IMR-90 (cell line): ENCODE measurements around the gene TEX36. TPM values are rescaled to one million over a fixed set of nuclear protein-coding genes. Genes with fewer than 3 reads are reported as not detected.
A peak's percentile ranks its signal among the peaks of the same experiment; 100 is the strongest.

Source experiments
- ATAC-seq: fragments of 200-7000 bp; cut with Tn5 transposase; 2 replicates; pipeline ENCODE4 v1.9.1; 2020; ENCODE audit warnings: low read depth, mild to moderate bottlenecking, moderate library complexity
- BruUV-seq: library from RNA; stranded (reverse); fragments of 400-500 nt; replicated peaks from 2 replicates; lab custom pipeline; 2021; lab: Mats Ljungman, UMichigan
- CTCF ChIA-PET: fragments of 300-600 bp; formaldehyde crosslinking; extraction: SDS; loops from one replicate; lab custom pipeline; 2021; ENCODE audit warnings: antibody characterized with exemption; lab: Yijun Ruan, JAX
- POLR2A ChIA-PET: fragments of 300-600 bp; sonication (Branson Sonifier 250); formaldehyde crosslinking; loops from one replicate; lab custom pipeline; 2022; ENCODE audit warnings: antibody characterized with exemption; ENCODE audit not compliant: unreplicated experiment; lab: Charles Lee
- DNase-seq: peaks from one replicate; pipeline ENCODE4 v3.0.0; 2013
- H2AFZ ChIP-seq: replicated peaks from 2 replicates; pipeline ENCODE3; 2013; ENCODE audit warnings: low read length, mild to moderate bottlenecking; ENCODE audit not compliant: poor library complexity
- H2AK5ac ChIP-seq: 2 replicates; pipeline ENCODE4 v1.6.1; 2013; ENCODE audit warnings: low read depth, low read length, inconsistent platforms
- H2AK9ac ChIP-seq: replicated peaks from 2 replicates; pipeline ENCODE3; 2013; ENCODE audit warnings: mild to moderate bottlenecking, low read depth, low read length, moderate library complexity; ENCODE audit not compliant: poor library complexity
- H2BK120ac ChIP-seq: 2 replicates; pipeline ENCODE4 v1.6.1; 2013; ENCODE audit warnings: low read depth, low read length, inconsistent platforms
- H2BK15ac ChIP-seq: 3 replicates; pipeline ENCODE4 v1.6.1; 2013; ENCODE audit warnings: low read depth, low read length, inconsistent platforms
- H2BK20ac ChIP-seq: 2 replicates; pipeline ENCODE4 v1.6.1; 2013; ENCODE audit warnings: low read depth, mild to moderate bottlenecking, inconsistent platforms, low read length, moderate library complexity
- H2BK5ac ChIP-seq: 2 replicates; pipeline ENCODE4 v1.6.1; 2013; ENCODE audit warnings: mild to moderate bottlenecking, low read depth, low read length, inconsistent platforms; ENCODE audit not compliant: poor library complexity, severe bottlenecking
- H3K14ac ChIP-seq: replicated peaks from 2 replicates; pipeline ENCODE4 v1.6.1; 2013; ENCODE audit warnings: low read depth, low read length, inconsistent platforms
- H3K18ac ChIP-seq: 2 replicates; pipeline ENCODE4 v1.6.1; 2013; ENCODE audit warnings: low read depth, low read length, control low read depth
- H3K23ac ChIP-seq: 2 replicates; pipeline ENCODE4 v1.6.1; 2013; ENCODE audit warnings: low read depth, low read length, inconsistent platforms
- H3K27ac ChIP-seq: 2 replicates; pipeline ENCODE4 v1.5.1; 2013; ENCODE audit warnings: mild to moderate bottlenecking, control low read depth, low read length; ENCODE audit not compliant: insufficient read depth
- H3K27me3 ChIP-seq: 2 replicates; pipeline ENCODE4 v1.6.1; 2013; ENCODE audit warnings: low read length; ENCODE audit not compliant: control insufficient read depth, insufficient read depth
- H3K36me3 ChIP-seq: 2 replicates; pipeline ENCODE4 v1.6.1; 2013; ENCODE audit warnings: low read length, mixed read lengths; ENCODE audit not compliant: control insufficient read depth, insufficient read depth
- H3K4ac ChIP-seq: 2 replicates; pipeline ENCODE4 v1.6.1; 2013; ENCODE audit warnings: low read depth, low read length, inconsistent platforms
- H3K4me1 ChIP-seq: 2 replicates; pipeline ENCODE4 v1.6.1; 2013; ENCODE audit warnings: low read length, mixed read lengths; ENCODE audit not compliant: control insufficient read depth, insufficient read depth
- H3K4me2 ChIP-seq: 2 replicates; pipeline ENCODE4 v1.6.1; 2013; ENCODE audit warnings: low read depth, mild to moderate bottlenecking, control low read depth, low read length, moderate library complexity
- H3K4me3 ChIP-seq: 2 replicates; pipeline ENCODE4 v1.5.1; 2013; ENCODE audit warnings: low read depth, mild to moderate bottlenecking, control low read depth, low read length, moderate library complexity; ENCODE audit not compliant: insufficient read depth
- H3K56ac ChIP-seq: 2 replicates; pipeline ENCODE4 v1.6.1; 2013; ENCODE audit warnings: low read length, inconsistent platforms; ENCODE audit not compliant: insufficient read depth; ENCODE audit errors: extremely low read depth
- H3K79me1 ChIP-seq, 2 experiments: 2 replicates each; pipeline ENCODE4 v1.6.1; 2013; ENCODE audit warnings: low read length in 2 of 2, inconsistent platforms in 1 of 2, low read depth in 1 of 2
- H3K9ac ChIP-seq: 2 replicates; pipeline ENCODE4 v1.6.1; 2013; ENCODE audit warnings: low read depth, low read length, control low read depth
- H3K9me1 ChIP-seq: 2 replicates; pipeline ENCODE4 v1.6.1; 2013; ENCODE audit warnings: low read length, inconsistent platforms; ENCODE audit not compliant: insufficient read depth
- H3K9me3 ChIP-seq: 2 replicates; pipeline ENCODE4 v1.6.1; 2013; ENCODE audit warnings: low read length; ENCODE audit not compliant: control insufficient read depth, insufficient read depth
- H4K20me1 ChIP-seq: 2 replicates; pipeline ENCODE4 v1.6.1; 2013; ENCODE audit warnings: low read length, inconsistent platforms; ENCODE audit not compliant: insufficient read depth
- H4K5ac ChIP-seq: 2 replicates; pipeline ENCODE4 v1.6.1; 2013; ENCODE audit warnings: mild to moderate bottlenecking, low read depth, low read length, control low read depth
- H4K8ac ChIP-seq, 2 experiments: 2 replicates each; pipeline ENCODE4 v1.6.1; 2013; ENCODE audit warnings: low read depth in 2 of 2, low read length in 2 of 2, control low read depth in 1 of 2, inconsistent platforms in 1 of 2
- H4K91ac ChIP-seq: 2 replicates; pipeline ENCODE4 v1.6.1; 2013; ENCODE audit warnings: low read depth, low read length, inconsistent platforms; ENCODE audit not compliant: insufficient read depth
- BHLHE40 ChIP-seq: fragments of 150-350 bp; IDR thresholded peaks from 2 replicates; pipeline ENCODE4 v1.6.1; 2016; ENCODE audit warnings: mild to moderate bottlenecking, low read depth, low read length
- CEBPB ChIP-seq: IDR thresholded peaks from 2 replicates; pipeline ENCODE4 v1.6.1; 2012; ENCODE audit warnings: low read depth, low read length, improper control_type of control experiment
- CHD1 ChIP-seq: IDR thresholded peaks from 2 replicates; pipeline ENCODE4 v1.6.1; 2012; ENCODE audit warnings: low read depth, low read length, improper control_type of control experiment
- CTCF ChIP-seq: conservative IDR thresholded peaks from 2 replicates; pipeline ENCODE4 v1.5.1; 2012; ENCODE audit warnings: mild to moderate bottlenecking, low read depth, low read length, improper control_type of control experiment
- ELK1 ChIP-seq: fragments of 150-350 bp; IDR thresholded peaks from 2 replicates; pipeline ENCODE4 v1.6.1; 2016; ENCODE audit warnings: low read depth, mild to moderate bottlenecking, low read length, moderate library complexity, borderline replicate concordance
- FOS ChIP-seq: fragments of 150-350 bp; IDR thresholded peaks from 2 replicates; pipeline ENCODE4 v1.6.1; 2016; ENCODE audit warnings: low read depth, low read length
- MAFK ChIP-seq: IDR thresholded peaks from 2 replicates; pipeline ENCODE4 v1.6.1; 2012; ENCODE audit warnings: low read depth, low read length, improper control_type of control experiment
- MAZ ChIP-seq: IDR thresholded peaks from 2 replicates; pipeline ENCODE4 v1.6.1; 2012; ENCODE audit warnings: low read depth, mild to moderate bottlenecking, low read length, improper control_type of control experiment, moderate library complexity, borderline replicate concordance
- MXI1 ChIP-seq: IDR thresholded peaks from 2 replicates; pipeline ENCODE4 v1.6.1; 2012; ENCODE audit warnings: low read depth, mild to moderate bottlenecking, low read length, moderate library complexity, borderline replicate concordance
- POLR2A ChIP-seq: IDR thresholded peaks from 2 replicates; pipeline ENCODE4 v1.6.1; 2012; ENCODE audit warnings: mild to moderate bottlenecking, low read depth, low read length
- RAD21 ChIP-seq: IDR thresholded peaks from 2 replicates; pipeline ENCODE4 v1.6.1; 2012; ENCODE audit warnings: low read length, improper control_type of control experiment
- RCOR1 ChIP-seq: IDR thresholded peaks from 2 replicates; pipeline ENCODE4 v1.6.1; 2012; ENCODE audit warnings: mild to moderate bottlenecking, low read length, improper control_type of control experiment; ENCODE audit not compliant: insufficient replicate concordance
- RFX5 ChIP-seq: IDR thresholded peaks from 2 replicates; pipeline ENCODE4 v1.8.0; 2012; ENCODE audit warnings: low read depth, mild to moderate bottlenecking, low read length, moderate library complexity
- USF2 ChIP-seq: fragments of 150-350 bp; IDR thresholded peaks from 2 replicates; pipeline ENCODE4 v1.6.1; 2017; ENCODE audit warnings: mild to moderate bottlenecking, antibody characterized with exemption, low read length, low read depth
- WGBS, 2 experiments: methylation state at CpG; one replicate each; pipeline versions ENCODE4 v1.1.5 to v1.1.7; 2013; ENCODE audit warnings: missing lambda C conversion rate in 2 of 2; ENCODE audit not compliant: insufficient read length in 1 of 2; ENCODE audit errors: extremely low coverage in 2 of 2; 5-methylcytosine and 5-hydroxymethylcytosine counted together
- dilution Hi-C: fragments of 300-500 bp; cut with HindIII; formaldehyde crosslinking; loops from one replicate; pipeline ENCODE4 v1.14.3; 2018; ENCODE audit warnings: low sequenced_read_pairs; ENCODE audit not compliant: unreplicated experiment
- in situ Hi-C: fragments of 300-500 bp; cut with MboI; formaldehyde crosslinking; loops from 3 replicates; pipeline ENCODE4 v1.14.3; 2019; ENCODE audit warnings: low sequenced_read_pairs, inconsistent platforms, mixed read lengths
- intact Hi-C: fragments of 100-400 bp; cut with micrococcal nuclease; formaldehyde crosslinking; loops from 2 replicates; pipeline ENCODE4 v1.10.0; 2022
- polyA plus RNA-seq, 3 experiments: library from polyadenylated mRNA; depleted of rRNA; stranded (reverse); fragments of >200 nt; gene quantifications; 2 replicates each; pipeline ENCODE4 v1.2.3, GENCODE V29; 2012; ENCODE audit warnings: low replicate concordance in 1 of 3
- total RNA-seq: library from RNA; depleted of rRNA; stranded (reverse); fragments of >200 nt; gene quantifications from 2 replicates; pipeline ENCODE4 v1.2.3, GENCODE V29; 2012

TEX36 gene
- total and polyA plus RNA-seq, 2 of the 4 experiments (the other 2 are of a cell fraction) = not detected

GRCh38 chr10:125707541-125708468 lies 24.8 kb upstream of the TEX36 start:
- no peak overlapping the region for H3K14ac ChIP-seq
- H2AFZ ChIP-seq = no peak overlapping the region
- H2BK120ac ChIP-seq = no peak overlapping the region
- H3K23ac ChIP-seq = no peak overlapping the region
- no peak overlapping the region for H4K8ac ChIP-seq
- no peak overlapping the region for H3K9ac ChIP-seq
- H2BK20ac ChIP-seq = no peak overlapping the region
- no TSS peak for BruUV-seq
- no peaks in the 10 kb centered on the region; the same call in 1 of the 2 replicates for H3K9me1 ChIP-seq
- 0 out of 2 replicates have a peak overlapping the region, but pooled peaks have one; percentile 16 for H3K4me2 ChIP-seq
- no peak overlapping the region for H3K4me3 ChIP-seq
- H3K27ac ChIP-seq = no peak overlapping the region
- no peak overlapping the region for H4K91ac ChIP-seq
- H3K9me3 ChIP-seq = no peaks in the 10 kb centered on the region
- H3K79me1 ChIP-seq = no peaks in the 10 kb centered on the region
- no peak overlapping the region for H2BK5ac ChIP-seq
- no peaks in the 10 kb centered on the region for H3K36me3 ChIP-seq
- peak; percentile 35 for DNase-seq
- in situ Hi-C loops (loop anchor here (10.0 kb wide), 1 partner anchor 543 kb away; the partner anchor contains the start of gene CTBP2), dilution Hi-C loops (no loop called here), intact Hi-C loops (loop anchor here (10.0 kb wide), 1 partner anchor 183 kb away; no protein-coding TSS in a partner anchor)
- no peak overlapping the region for H2AK5ac ChIP-seq
- H3K27me3 ChIP-seq = peaks cover 2% of the 10 kb centered on the region
- no peaks in the 10 kb centered on the region for H4K20me1 ChIP-seq
- no peak overlapping the region for H2AK9ac ChIP-seq
- no peak overlapping the region for H3K18ac ChIP-seq
- 63% methylated on average over 2 of the region's 6 CpGs; no CpG with 5 or more reads in 1 of the 2 experiments for WGBS, 2 experiments
- ChIA-PET CTCF (interaction anchor here (0.7 kb wide), 1 partner anchor 228 kb away, joined by 3 read pairs; no protein-coding TSS in a partner anchor), POLR2A (no interaction called here)
- H3K4me1 ChIP-seq = peaks cover 4% of the 10 kb centered on the region
- ATAC-seq = peak; percentile 78
- H3K56ac ChIP-seq = no peak overlapping the region
- H3K4ac ChIP-seq = no peak overlapping the region
- no peak overlapping the region for H2BK15ac ChIP-seq
- no peak overlapping the region for H4K5ac ChIP-seq
- TF ChIP-seq BHLHE40 (no peak), MXI1 (no peak), USF2 (no peak), MAFK (no peak), RCOR1 (no peak), CTCF (no peak), POLR2A (no peak), CEBPB (no peak), RFX5 (no peak), CHD1 (no peak), MAZ (no peak), RAD21 (no peak), ELK1 (no peak), FOS (no peak)
